ENCODE results near the gene LRCH4.
A peak's percentile ranks its signal among the peaks of the same experiment; 100 is the strongest.
"Not testable (repeated sequence)": the region's sequence is repeated elsewhere in the genome, so short reads cannot be mapped to it uniquely, and the experiment has no call there.

The LRCH4 gene

DNA sequence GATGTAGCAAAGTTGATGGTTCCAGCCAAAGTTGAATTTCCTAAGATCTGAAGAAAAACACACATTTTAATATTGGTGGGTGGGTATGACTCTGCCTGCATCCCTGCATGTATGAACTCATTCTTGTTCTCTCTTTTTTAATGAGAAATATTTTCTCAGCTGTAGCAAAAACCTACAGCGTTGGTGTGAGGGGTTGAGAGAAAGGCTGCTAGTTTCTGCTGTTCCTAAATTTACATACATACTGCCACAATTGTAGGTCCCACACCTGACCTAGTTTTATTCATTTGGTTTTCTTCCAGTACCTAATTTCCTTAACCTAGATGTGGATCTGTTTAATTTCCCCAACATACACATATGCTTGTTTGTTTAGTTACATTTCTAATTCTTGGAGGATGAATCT, 42.3 kb downstream of the LRCH4 start:
- no peak for DNase-seq

DNA sequence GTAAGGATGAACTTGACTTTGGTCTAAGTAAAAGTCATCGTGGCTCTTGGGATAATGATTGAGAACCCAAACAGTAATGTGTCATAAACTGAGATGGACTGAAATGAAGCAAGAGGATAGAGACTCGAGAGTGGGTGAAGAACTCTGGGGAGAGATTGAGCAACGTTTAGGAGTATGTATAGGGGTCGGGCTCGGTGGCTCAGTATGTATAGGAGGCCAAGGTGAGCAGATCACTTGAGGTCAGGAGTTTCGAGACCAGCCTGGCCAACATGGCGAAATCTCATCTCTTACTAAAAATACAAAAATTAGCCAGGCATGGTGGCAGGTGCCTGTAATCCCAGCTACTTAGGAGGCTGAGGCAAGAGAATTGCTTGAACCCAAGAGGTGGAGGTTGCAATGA, 44.6 kb downstream of the LRCH4 start:
- DNase-seq: not testable (repeated sequence)

DNA sequence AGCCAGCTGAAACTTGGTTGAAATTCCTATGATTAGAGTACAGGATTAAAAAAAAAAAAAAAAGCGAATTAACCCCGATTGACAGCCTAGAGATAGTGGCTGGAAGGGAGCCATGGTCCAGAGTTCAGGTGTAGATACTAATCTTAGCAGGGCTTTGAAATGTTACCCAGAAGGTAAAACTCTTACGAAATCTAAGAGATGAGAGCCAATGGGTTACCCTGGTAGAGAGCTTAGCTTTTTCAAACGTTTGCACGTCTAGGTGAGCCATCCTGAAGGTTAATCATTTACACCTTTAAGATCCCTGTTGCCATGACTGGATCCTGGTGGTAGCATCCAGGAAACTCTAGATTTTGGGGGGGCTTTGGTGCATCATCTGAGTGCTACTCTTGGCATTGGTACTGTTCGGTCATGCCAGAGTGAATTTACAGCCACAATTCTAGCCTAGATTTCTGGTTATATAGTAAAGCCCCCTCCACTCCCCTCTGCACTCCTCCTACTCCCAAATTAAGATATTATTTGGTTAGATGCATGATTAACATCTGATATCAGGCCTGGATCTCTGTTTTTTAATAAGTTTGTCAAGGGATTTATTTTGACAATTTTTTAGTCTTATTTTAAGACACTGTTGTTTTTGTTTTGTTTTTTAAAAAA, 45.7 kb downstream of the LRCH4 start:
- no peak for DNase-seq

DNA sequence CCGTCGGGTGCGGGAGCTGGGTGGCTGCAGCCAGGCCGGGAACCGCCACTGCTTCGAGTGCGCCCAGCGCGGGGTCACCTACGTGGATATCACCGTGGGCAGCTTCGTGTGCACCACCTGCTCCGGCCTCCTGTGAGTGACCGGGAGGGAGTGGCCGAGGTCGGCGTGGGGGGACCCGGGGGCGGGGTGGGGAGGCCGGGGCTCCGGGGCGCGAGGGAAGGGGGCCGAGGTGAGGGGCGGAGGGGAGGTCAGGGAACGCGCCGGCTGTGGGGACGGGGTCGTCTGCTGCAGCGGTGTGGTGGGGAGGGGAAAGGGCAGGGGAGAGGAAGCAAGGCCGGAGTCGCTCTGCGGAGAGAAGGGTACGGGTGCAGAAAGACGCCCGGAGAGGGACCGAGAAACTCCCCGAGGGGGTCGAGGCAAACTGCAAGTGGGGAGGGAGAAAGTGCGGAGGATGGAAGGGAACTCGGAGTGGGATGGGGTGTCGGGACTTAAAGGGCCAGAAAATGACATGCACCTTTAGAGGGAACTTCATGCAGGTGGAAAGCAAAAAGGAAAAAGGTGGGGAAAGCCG, 46.4 kb downstream of the LRCH4 start:
- no peak for DNase-seq

DNA sequence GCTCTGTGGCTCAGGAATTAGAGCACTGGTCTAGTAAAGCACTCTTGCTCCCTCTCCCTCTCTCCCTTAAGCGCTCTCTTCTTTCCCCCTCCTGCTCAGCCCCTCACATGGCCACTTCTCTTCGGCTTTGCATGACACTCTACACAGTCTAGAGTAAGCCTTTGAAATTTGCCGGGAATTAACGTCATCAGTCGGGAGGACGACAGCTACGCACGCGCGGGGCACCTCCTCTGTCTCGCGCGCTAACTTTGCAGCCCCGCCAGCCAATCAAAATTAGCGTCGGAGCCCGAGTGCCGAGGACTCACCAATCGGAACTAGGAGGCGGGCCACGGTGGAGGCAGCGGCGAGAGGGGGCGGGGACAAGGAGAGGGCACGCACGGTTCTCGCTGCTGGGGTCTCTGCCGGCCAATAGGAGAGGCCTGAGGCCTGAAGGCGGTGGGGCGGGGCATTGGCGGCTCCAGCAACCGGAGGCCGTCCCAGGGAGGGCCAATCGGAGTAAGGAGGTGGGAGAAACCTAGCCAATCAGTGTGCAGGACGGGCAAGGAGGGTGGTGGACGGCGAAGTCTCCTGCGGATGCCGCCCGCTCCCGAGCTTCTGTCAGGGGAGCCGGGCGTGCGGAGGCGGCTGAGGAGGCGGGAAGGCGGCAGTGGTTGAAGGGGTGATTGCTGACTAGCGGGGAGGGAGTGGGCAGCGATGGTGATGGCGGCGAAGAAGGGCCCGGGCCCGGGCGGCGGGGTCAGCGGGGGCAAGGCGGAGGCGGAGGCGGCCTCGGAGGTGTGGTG, 47.1 kb downstream of the LRCH4 start, which contains the start of gene AGFG2:
Gene AGFG2 (plus strand): TSS at position 550 of the 782 bp plus-strand sequence. CDS start 144 bp downstream, at position 694.
- peak; percentile 100 for DNase-seq

DNA sequence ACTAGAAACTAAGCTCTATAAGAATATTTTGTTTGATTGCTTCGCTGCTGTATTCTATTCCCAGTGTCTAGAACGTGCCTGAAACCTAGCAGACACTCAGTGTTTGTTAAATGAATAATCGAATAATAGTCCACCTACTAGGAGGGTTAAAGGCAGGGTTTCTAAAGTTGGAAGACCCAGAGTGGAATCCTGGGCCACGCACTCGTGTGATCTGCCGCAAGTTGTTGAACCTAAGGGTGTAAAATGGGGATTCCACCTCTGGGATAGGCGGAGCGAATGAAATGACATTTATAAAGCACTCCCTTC, 47.6 kb downstream of the LRCH4 start:
- DNase-seq: no peak

DNA sequence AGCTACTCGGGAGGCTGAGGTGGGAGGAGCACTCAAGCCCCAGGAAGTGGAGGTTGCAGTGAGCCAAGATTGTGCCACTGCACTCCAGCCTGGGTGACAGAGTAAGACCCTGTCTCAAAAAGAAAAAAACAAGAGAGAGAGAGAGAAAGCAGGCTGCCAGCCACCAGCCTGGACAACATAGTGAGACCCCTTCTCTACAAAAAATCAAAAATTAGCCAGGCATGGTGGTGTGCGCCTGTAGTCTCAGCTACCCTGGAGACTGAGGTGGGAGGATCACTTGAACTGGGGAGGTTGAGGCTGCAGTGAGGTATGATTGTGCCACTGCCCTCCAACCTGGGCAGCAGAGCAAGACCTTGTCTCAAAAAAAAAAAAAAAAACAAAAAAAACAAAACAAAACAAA, 49.2 kb downstream of the LRCH4 start:
- not testable (repeated sequence) for DNase-seq

DNA sequence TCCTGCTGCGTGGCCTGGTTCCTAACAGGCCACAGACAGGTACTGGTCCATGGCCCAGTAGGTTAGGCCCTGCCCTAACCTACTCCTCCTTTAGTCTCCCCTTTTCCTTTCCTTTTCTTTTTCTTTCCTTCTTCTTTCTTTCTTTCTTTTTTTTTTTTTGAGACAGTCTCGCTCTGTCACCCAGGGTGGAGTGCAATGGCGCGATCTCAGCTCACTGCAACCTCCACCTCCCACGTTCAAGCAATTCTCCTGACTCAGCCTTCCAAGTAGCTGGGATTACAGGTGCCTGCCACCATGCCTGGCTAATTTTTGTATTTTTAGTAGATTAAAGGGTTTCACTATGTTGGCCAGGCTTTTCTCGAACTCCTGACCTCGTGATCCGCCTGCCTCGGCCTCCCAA, 49.9 kb downstream of the LRCH4 start:
- not testable (repeated sequence) for DNase-seq

DNA sequence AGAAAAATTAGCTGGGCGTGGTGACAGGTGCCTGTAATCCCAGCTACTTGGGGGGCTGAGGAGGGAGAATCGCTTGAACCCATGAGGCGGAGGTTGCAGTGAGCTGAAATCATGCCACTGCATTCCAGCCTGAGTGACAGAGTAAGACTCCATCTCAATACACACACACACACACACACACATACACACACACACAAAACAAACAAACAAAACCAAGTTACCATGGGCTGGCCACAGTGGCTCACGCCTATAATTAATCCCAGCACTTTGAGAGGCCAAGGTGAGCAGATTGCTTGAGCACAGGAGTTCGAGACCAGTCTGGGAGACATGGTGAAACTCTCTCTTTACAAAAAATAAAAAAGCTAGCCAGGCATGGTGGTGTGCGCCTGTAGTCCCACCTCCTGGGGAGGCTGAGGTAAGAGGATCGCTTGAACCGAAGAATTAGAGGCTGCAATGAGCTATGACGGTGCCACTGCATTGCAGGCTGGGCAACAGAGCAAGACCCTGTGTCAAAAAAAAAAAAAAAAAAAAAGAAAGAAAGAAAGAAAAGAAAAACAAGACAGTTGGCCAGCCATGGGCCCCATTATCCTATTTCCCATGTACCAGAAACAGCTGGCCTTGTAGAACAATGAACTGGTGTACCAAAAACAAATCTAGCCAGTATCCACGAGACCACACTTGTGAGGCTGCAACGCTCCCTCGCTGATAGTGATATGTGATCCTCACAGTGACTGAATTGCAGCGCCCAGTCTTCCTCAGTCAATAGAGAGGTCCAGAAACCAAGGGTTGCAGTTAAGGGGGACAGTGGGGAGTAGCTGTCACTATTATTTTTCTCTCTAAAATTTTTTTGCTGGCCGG, 53.5 kb downstream of the LRCH4 start:
- no peak for DNase-seq

DNA sequence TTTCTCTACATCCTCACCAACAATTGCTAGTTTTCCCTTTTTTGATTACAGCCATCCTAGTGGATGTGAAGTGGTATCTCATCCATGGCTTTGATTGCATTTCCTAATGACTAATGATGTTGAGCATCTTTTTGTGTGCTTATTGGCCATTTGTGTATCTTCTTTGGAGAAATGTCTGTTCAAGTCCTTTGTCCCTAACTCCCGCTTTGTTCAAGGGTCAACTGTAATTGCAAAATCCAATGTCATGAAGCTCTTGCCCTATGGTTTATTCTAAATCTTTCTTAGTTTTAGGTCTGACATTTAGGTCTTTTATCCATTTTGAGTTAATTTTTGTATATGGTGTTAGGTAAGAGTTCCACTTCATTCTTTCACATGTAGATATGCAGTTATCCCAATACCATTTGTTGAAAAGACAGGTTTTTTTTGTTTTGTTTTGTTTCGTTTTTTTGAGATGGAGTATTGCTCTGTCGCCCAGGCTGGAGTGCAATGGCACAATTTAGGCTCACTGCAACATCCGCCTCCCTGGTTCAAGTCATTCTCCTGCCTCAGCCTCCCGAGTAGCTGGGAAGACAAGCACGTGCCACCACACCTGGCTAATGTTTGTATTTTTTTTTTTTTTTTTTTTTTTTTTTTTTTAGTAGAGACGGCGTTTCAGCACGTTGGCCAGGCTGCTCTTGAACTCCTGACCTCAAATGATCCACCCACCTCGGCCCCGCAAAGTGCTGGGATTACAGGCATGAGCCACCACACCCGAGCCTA, 57.6 kb downstream of the LRCH4 start:
- not testable (repeated sequence) for DNase-seq
